PC-3 (cell line): ENCODE measurements around the gene RHOT2.

Source experiments
- CTCF ChIP-seq: fragments of 300-600 bp; sonication (generic); conservative IDR thresholded peaks from 2 replicates; pipeline ENCODE4 v1.5.1; 2017; ENCODE audit warnings: antibody characterized with exemption, low read depth, mild to moderate bottlenecking, low read length
- EZH2phosphoT487 ChIP-seq: fragments of 300-600 bp; sonication (generic); IDR thresholded peaks from 2 replicates; pipeline ENCODE4 v1.6.1; 2018; ENCODE audit warnings: mild to moderate bottlenecking, antibody characterized with exemption, low read length, borderline replicate concordance

DNA sequence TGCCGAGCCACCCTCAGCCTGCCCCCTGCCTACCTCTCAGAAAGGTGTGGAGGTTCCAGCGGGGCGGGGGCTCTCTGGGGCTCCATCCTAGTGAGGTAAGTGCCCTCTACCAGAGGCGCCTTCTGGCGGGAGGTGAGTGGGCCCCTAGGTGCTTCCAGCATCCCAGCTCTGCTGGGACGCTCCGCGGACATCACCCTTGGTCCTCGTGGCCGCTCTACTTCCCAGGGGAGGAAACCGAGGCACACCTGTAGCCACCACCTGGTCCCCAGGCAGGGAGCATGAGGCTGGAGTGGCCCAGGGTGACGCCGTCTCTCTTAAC lies 24.9 kb upstream of the RHOT2 start:
- TF ChIP-seq CTCF, result no peak
- no peak for TF ChIP-seq EZH2phosphoT487
